H9 (cell line): ENCODE results near the gene CCNB1. TPM values are rescaled to one million over a fixed set of nuclear protein-coding genes. Genes with fewer than 3 reads are reported as not detected.

Source experiments
- DNase-seq: peaks from one replicate; pipeline ENCODE4 v3.0.0-alpha.2; 2017
- H2AFZ ChIP-seq: one replicate; pipeline ENCODE4 v1.6.1; 2013; ENCODE audit warnings: mild to moderate bottlenecking, low read length, control low read depth, moderate library complexity
- H2AK5ac ChIP-seq: 2 replicates; pipeline ENCODE4 v1.6.1; 2013; ENCODE audit warnings: low read length, control low read depth, mixed read lengths; ENCODE audit not compliant: insufficient read length
- H2BK120ac ChIP-seq: one replicate; pipeline ENCODE4 v1.6.1; 2013; ENCODE audit warnings: low read depth, mild to moderate bottlenecking, low read length, control low read depth, inconsistent platforms; ENCODE audit not compliant: poor library complexity, severe bottlenecking
- H2BK12ac ChIP-seq: 2 replicates; pipeline ENCODE4 v1.6.1; 2013; ENCODE audit warnings: low read length, control low read depth, mixed read lengths, low read depth; ENCODE audit not compliant: insufficient read length
- H2BK15ac ChIP-seq: 2 replicates; pipeline ENCODE4 v1.6.1; 2013; ENCODE audit warnings: low read depth, low read length, control low read depth
- H2BK20ac ChIP-seq: one replicate; pipeline ENCODE4 v1.6.1; 2013; ENCODE audit warnings: low read depth, mild to moderate bottlenecking, low read length, control low read depth, inconsistent platforms; ENCODE audit not compliant: poor library complexity, severe bottlenecking
- H2BK5ac ChIP-seq: 2 replicates; pipeline ENCODE4 v1.6.1; 2013; ENCODE audit warnings: low read length, control low read depth, mixed read lengths; ENCODE audit not compliant: insufficient read length
- H3K14ac ChIP-seq: 2 replicates; pipeline ENCODE4 v1.6.1; 2013; ENCODE audit warnings: low read length, control low read depth; ENCODE audit not compliant: insufficient read depth
- H3K18ac ChIP-seq: 2 replicates; pipeline ENCODE4 v1.6.1; 2013; ENCODE audit warnings: low read depth, mild to moderate bottlenecking, mixed read lengths, low read length, control low read depth; ENCODE audit not compliant: insufficient read length
- H3K23ac ChIP-seq: 2 replicates; pipeline ENCODE4 v1.6.1; 2013; ENCODE audit warnings: low read length, control low read depth, mixed read lengths, low read depth; ENCODE audit not compliant: insufficient read length
- H3K23me2 ChIP-seq: 2 replicates; pipeline ENCODE4 v1.6.1; 2013; ENCODE audit warnings: low read depth, mild to moderate bottlenecking, mixed read lengths, low read length, control low read depth; ENCODE audit not compliant: insufficient read length, poor library complexity, severe bottlenecking
- H3K27ac ChIP-seq: 2 replicates; pipeline ENCODE4 v1.5.1; 2013; ENCODE audit warnings: low read length, control low read depth, mixed read lengths, low read depth; ENCODE audit not compliant: insufficient read length
- H3K27me3 ChIP-seq: 2 replicates; pipeline ENCODE4 v1.6.1; 2013; ENCODE audit warnings: low read length, control low read depth, inconsistent platforms; ENCODE audit not compliant: insufficient read depth
- H3K4ac ChIP-seq: 2 replicates; pipeline ENCODE4 v1.6.1; 2013; ENCODE audit warnings: low read depth, mild to moderate bottlenecking, control low read depth, inconsistent platforms, low read length, moderate library complexity
- H3K4me1 ChIP-seq: 2 replicates; pipeline ENCODE4 v1.6.1; 2013; ENCODE audit warnings: low read length, control low read depth, inconsistent platforms; ENCODE audit not compliant: insufficient read depth
- H3K4me2 ChIP-seq: 2 replicates; pipeline ENCODE4 v1.6.1; 2013; ENCODE audit warnings: low read length, control low read depth, mixed read lengths; ENCODE audit not compliant: insufficient read length, insufficient read depth
- H3K56ac ChIP-seq: 2 replicates; pipeline ENCODE4 v1.6.1; 2013; ENCODE audit warnings: low read depth, mild to moderate bottlenecking, mixed read lengths, low read length, control low read depth; ENCODE audit not compliant: insufficient read length
- H3K79me1 ChIP-seq: 2 replicates; pipeline ENCODE4 v1.6.1; 2013; ENCODE audit warnings: low read depth, mild to moderate bottlenecking, moderate library complexity, low read length, control low read depth, inconsistent platforms; ENCODE audit not compliant: insufficient read depth, poor library complexity, severe bottlenecking
- H3K79me2 ChIP-seq: 2 replicates; pipeline ENCODE4 v1.6.1; 2013; ENCODE audit warnings: low read length, control low read depth, inconsistent platforms; ENCODE audit not compliant: insufficient read depth
- H3K9ac ChIP-seq: 2 replicates; pipeline ENCODE4 v1.6.1; 2013; ENCODE audit warnings: low read length, control low read depth, mixed read lengths; ENCODE audit not compliant: insufficient read length; ENCODE audit errors: extremely low read depth
- H3K9me3 ChIP-seq: one replicate; pipeline ENCODE4 v1.6.1; 2013; ENCODE audit warnings: low read depth, low read length, inconsistent platforms; ENCODE audit not compliant: control insufficient read depth
- H3T11ph ChIP-seq: one replicate; pipeline ENCODE4 v1.6.1; 2013; ENCODE audit warnings: mild to moderate bottlenecking, low read length, control low read depth, inconsistent platforms
- H4K20me1 ChIP-seq: one replicate; pipeline ENCODE4 v1.6.1; 2013; ENCODE audit not compliant: control insufficient read depth, insufficient read length, insufficient read depth
- H4K5ac ChIP-seq: 2 replicates; pipeline ENCODE4 v1.6.1; 2013; ENCODE audit warnings: low read depth, mild to moderate bottlenecking, mixed read lengths, low read length, control low read depth; ENCODE audit not compliant: insufficient read length
- H4K8ac ChIP-seq: replicated peaks from 2 replicates; pipeline ENCODE4 v1.6.1; 2013; ENCODE audit warnings: low read length, control low read depth, mixed read lengths, low read depth; ENCODE audit not compliant: insufficient read length
- H4K91ac ChIP-seq: 2 replicates; pipeline ENCODE4 v1.6.1; 2013; ENCODE audit warnings: low read depth, mild to moderate bottlenecking, moderate library complexity, mixed read lengths, low read length, control low read depth; ENCODE audit not compliant: insufficient read length
- H3K27ac Mint-ChIP-seq, 3 experiments: 2 replicates in 2 of 3; 3 replicates in 1 of 3; pipeline ENCODE4 v1.8.0; 2020 to 2021; ENCODE audit warnings: mixed read lengths in 3 of 3, mild to moderate bottlenecking in 1 of 3, moderate library complexity in 1 of 3
- H3K27me3 Mint-ChIP-seq: 2 replicates; pipeline ENCODE4 v1.8.0; 2021; ENCODE audit warnings: low read depth, mild to moderate bottlenecking, moderate library complexity, mixed read lengths
- H3K36me3 Mint-ChIP-seq, 3 experiments: 2 replicates in 2 of 3; 3 replicates in 1 of 3; pipeline ENCODE4 v1.8.0; 2020 to 2021; ENCODE audit warnings: low read depth in 3 of 3, mixed read lengths in 3 of 3; ENCODE audit not compliant: insufficient read depth in 1 of 3
- H3K4me1 Mint-ChIP-seq, 2 experiments: 2 replicates each; pipeline ENCODE4 v1.8.0; 2020; ENCODE audit warnings: mixed read lengths in 2 of 2
- H3K4me3 Mint-ChIP-seq, 2 experiments: 2 replicates in 1 of 2; 3 replicates in 1 of 2; pipeline ENCODE4 v1.8.0; 2020 to 2021; ENCODE audit warnings: mild to moderate bottlenecking in 2 of 2, mixed read lengths in 2 of 2, moderate library complexity in 1 of 2
- H3K9me3 Mint-ChIP-seq, 2 experiments: 2 replicates in 1 of 2; 3 replicates in 1 of 2; pipeline ENCODE4 v1.8.0; 2020; ENCODE audit warnings: mild to moderate bottlenecking in 2 of 2, mixed read lengths in 2 of 2, moderate library complexity in 1 of 2
- WGBS: extraction: QIAGEN DNeasy Blood & Tissue Kit; methylation state at CpG from one replicate; pipeline ENCODE4 v1.1.7; 2013; ENCODE audit warnings: missing lambda C conversion rate, low lambda C conversion rate, mixed read lengths; ENCODE audit not compliant: insufficient read length; ENCODE audit errors: extremely low coverage; 5-methylcytosine and 5-hydroxymethylcytosine counted together
- total RNA-seq: library from RNA; stranded (reverse); gene quantifications from 2 replicates; pipeline ENCODE4 v1.2.1, GENCODE V29; 2021
- TF ChIP-seq, protein P1 (sequence below): fragments of 200-600 bp; sonication (generic); conservative IDR thresholded peaks from 3 replicates; pipeline ENCODE4 v1.8.0; 2021; ENCODE audit warnings: antibody characterized with exemption, mild to moderate bottlenecking

The CCNB1 gene
- total RNA-seq, 1 experiment from 2014 or later, result 310 TPM

DNA sequence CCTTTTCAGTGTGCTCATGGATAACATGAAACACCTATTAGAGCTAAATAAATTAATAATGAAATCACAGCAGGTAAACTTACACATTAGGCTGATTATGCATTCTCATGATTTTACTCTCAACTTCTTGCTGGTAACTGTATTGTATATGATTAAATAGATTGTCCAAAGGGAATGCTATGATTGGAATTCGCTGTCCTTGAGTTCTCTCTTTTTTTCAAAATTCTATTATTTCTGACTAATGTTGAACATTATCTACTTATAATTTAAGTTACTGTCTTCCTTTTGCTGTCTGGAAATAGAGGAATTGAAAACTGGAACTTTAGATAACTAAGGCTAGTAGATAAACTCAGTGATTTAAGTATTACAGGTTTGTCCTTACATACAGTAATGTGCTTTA, 35.5 kb downstream of the CCNB1 start:
- Histone ChIP-seq H3K4me2 (no peak overlapping the region), H2AK5ac (no peak overlapping the region), H4K91ac (no peak overlapping the region), H2BK120ac (no peak overlapping the region), H4K5ac (no peak overlapping the region), H4K8ac (no peak overlapping the region), H2BK20ac (no peak overlapping the region), H3K23ac (no peak overlapping the region), H3K27ac (no peak overlapping the region), H3K4me1 (no peaks in the 10 kb centered on the region), H4K20me1 (no peaks in the 10 kb centered on the region), H3K79me1 (no peaks in the 10 kb centered on the region), H3T11ph (no peak overlapping the region), H3K9me3 (no peaks in the 10 kb centered on the region), H3K4ac (no peak overlapping the region), H2BK15ac (no peak overlapping the region), H3K79me2 (no peaks in the 10 kb centered on the region), H2BK5ac (no peak overlapping the region), H2BK12ac (no peak overlapping the region), H3K9ac (no peak overlapping the region), H3K56ac (no peak overlapping the region), H3K18ac (no peak overlapping the region), H3K23me2 (no peaks in the 10 kb centered on the region), H3K14ac (no peak overlapping the region), H3K27me3 (no peaks in the 10 kb centered on the region), H2AFZ (no peak overlapping the region)
- DNase-seq, result no peak
- no peaks in the 10 kb centered on the region for H3K4me1 Mint-ChIP-seq
- H3K27ac Mint-ChIP-seq, result no peak overlapping the region
- H3K4me3 Mint-ChIP-seq, result no peak overlapping the region
- TF ChIP-seq, protein P1, sequence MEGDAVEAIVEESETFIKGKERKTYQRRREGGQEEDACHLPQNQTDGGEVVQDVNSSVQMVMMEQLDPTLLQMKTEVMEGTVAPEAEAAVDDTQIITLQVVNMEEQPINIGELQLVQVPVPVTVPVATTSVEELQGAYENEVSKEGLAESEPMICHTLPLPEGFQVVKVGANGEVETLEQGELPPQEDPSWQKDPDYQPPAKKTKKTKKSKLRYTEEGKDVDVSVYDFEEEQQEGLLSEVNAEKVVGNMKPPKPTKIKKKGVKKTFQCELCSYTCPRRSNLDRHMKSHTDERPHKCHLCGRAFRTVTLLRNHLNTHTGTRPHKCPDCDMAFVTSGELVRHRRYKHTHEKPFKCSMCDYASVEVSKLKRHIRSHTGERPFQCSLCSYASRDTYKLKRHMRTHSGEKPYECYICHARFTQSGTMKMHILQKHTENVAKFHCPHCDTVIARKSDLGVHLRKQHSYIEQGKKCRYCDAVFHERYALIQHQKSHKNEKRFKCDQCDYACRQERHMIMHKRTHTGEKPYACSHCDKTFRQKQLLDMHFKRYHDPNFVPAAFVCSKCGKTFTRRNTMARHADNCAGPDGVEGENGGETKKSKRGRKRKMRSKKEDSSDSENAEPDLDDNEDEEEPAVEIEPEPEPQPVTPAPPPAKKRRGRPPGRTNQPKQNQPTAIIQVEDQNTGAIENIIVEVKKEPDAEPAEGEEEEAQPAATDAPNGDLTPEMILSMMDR, result no peak
- H3K36me3 Mint-ChIP-seq, result peaks cover 31 to 73% (median 70%) of the 10 kb centered on the region in 3 experiments; a peak in 6 of 7 replicates
- H3K9me3 Mint-ChIP-seq, result no peaks in the 10 kb centered on the region
- no peaks in the 10 kb centered on the region for H3K27me3 Mint-ChIP-seq
- WGBS, result no CpG with 5 or more reads among the region's 1 CpG
